Mucosa of stomach (tissue), 1 donor: ENCODE data around the gene HTR2B.

ENCODE experiments used
- H3K27me3 ChIP-seq: one replicate; pipeline ENCODE4 v1.7.0; 2013; ENCODE audit warnings: mild to moderate bottlenecking, low read length; ENCODE audit not compliant: control insufficient read depth, insufficient read depth
- H3K36me3 ChIP-seq: one replicate; pipeline ENCODE4 v1.7.0; 2013; ENCODE audit warnings: low read length; ENCODE audit not compliant: control insufficient read depth, insufficient read depth
- H3K4me1 ChIP-seq: one replicate; pipeline ENCODE4 v1.7.0; 2013; ENCODE audit warnings: mild to moderate bottlenecking, low read length; ENCODE audit not compliant: control insufficient read depth, insufficient read depth
- H3K4me3 ChIP-seq: one replicate; pipeline ENCODE4 v1.7.0; 2013; ENCODE audit warnings: low read length
- H3K9ac ChIP-seq: one replicate; pipeline ENCODE4 v1.7.0; 2013; ENCODE audit warnings: mild to moderate bottlenecking, low read length, moderate library complexity
- H3K9me3 ChIP-seq: one replicate; pipeline ENCODE4 v1.7.0; 2013; ENCODE audit warnings: mild to moderate bottlenecking, low read length, moderate library complexity; ENCODE audit not compliant: control insufficient read depth
- donor health status: Pancreatic carcinoma.

HTR2B gene

DNA sequence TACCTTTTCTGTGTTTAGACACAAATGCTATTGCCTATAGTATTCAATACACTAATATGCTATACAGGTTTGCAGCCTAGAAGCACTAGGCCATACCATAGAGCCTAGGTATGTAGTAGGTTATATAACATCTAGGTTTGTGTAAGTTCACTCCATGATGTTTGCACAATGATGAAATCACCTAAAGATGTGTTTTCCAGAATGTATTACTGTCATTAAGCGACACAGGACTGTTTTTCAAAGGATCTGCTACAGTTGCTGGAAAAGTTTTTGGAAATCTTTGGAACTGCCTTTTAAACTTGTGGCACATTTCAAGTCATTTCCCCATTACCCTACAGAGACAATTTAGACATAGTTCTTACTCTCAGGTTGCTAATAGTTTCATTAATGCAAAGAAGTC is 58.9 kb downstream of the HTR2B start:
- Histone ChIP-seq H3K27me3 (no peaks in the 10 kb centered on the region), H3K4me3 (no peak overlapping the region), H3K4me1 (no peaks in the 10 kb centered on the region), H3K9ac (no peak overlapping the region), H3K9me3 (no peaks in the 10 kb centered on the region), H3K36me3 (no peaks in the 10 kb centered on the region)

- Histone ChIP-seq H3K36me3 (no peaks in the 10 kb centered on the region), H3K27me3 (no peaks in the 10 kb centered on the region), H3K9ac (no peak overlapping the region), H3K4me3 (no peak overlapping the region), H3K4me1 (peaks cover 17% of the 10 kb centered on the region), H3K9me3 (no peaks in the 10 kb centered on the region)
Measured at GRCh38 chr2:231063347-231063746, 61.5 kb downstream of the HTR2B start.

GRCh38 chr2:231062776-231063175 is 62.1 kb downstream of the HTR2B start:
- Histone ChIP-seq H3K4me3 (no peak overlapping the region), H3K36me3 (no peaks in the 10 kb centered on the region), H3K27me3 (no peaks in the 10 kb centered on the region), H3K4me1 (peaks cover 23% of the 10 kb centered on the region), H3K9me3 (no peaks in the 10 kb centered on the region), H3K9ac (no peak overlapping the region)

DNA sequence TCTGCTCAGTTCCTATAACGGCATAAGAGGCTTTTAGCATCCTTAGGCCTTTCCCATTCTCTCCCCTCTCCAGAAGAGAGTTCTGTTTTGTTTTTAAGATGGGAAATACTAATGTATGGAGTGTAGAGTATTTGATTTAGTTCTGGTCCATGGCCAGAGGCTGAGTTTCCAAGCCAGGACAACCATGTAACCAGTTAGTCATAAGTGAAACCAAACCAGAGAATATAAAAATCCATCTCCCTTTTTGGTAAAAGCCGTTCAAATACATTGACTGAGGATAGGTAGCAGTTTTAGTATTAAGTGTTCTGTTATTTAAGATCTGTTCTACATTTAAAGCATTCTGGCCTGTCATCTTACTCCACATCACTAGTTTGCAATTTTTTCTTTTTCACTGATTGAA is 65.1 kb downstream of the HTR2B start:
- H3K4me1 ChIP-seq: peaks cover 28% of the 10 kb centered on the region
- no peaks in the 10 kb centered on the region for H3K27me3 ChIP-seq
- no peak overlapping the region for H3K9ac ChIP-seq
- no peaks in the 10 kb centered on the region for H3K36me3 ChIP-seq
- no peak overlapping the region for H3K4me3 ChIP-seq
- no peaks in the 10 kb centered on the region for H3K9me3 ChIP-seq

DNA sequence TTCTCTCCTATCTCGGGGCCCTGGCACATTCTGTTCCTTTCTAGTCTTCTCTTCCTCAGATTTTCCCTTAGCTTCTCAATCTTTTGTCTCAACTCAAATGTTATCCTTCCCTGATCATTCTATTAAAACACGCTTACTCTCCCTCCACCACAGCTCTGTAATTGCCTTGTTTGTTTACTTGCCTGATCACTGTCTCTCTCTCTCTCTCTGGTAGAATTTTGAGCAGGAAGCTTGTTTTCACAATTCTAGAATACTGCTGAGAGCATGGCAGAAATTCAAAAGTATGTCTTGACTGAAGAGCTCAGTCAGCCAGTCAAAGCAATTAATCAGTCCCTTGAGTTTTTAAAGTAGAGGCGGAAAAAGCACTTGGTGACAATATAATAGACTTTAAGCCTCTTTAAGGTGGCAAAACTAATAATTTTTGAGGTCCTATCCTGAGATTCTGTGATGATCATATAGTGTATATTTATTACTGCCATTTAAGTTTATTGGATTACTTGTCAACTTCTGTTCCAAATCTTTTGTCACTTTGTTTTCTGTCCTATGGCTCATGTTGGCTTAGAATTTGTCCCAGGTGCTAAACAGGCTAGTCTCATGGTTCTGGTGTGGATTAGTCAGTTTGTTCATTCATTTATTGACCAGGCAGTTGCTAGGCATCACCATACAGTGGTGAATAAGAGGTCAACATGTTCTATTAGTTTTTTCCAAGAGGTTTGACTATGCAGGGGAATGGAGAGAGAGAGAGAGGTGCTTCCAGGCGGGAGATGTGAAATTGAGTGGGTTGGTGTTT is 65.9 kb downstream of the HTR2B start:
- Histone ChIP-seq H3K4me3 (no peak overlapping the region), H3K9me3 (no peaks in the 10 kb centered on the region), H3K9ac (peak overlapping the region; percentile 92), H3K36me3 (no peaks in the 10 kb centered on the region), H3K27me3 (no peaks in the 10 kb centered on the region), H3K4me1 (peaks cover 28% of the 10 kb centered on the region)
